MM.1S (cell line): ENCODE measurements around the gene TCERG1L.

Experiments
- DNase-seq: peaks from one replicate; pipeline ENCODE4 v3.0.0-alpha.2; 2015
- H2AFZ ChIP-seq: fragments of 300-600 bp; sonication (generic); 2 replicates; pipeline ENCODE4 v1.6.0; 2016; ENCODE audit warnings: antibody characterized with exemption, low read length
- H3F3A ChIP-seq: fragments of 300-600 bp; sonication (generic); 2 replicates; pipeline ENCODE4 v1.6.1; 2016; ENCODE audit warnings: mild to moderate bottlenecking, antibody characterized with exemption, low read length, moderate library complexity, mixed read lengths; ENCODE audit not compliant: insufficient read depth
- H3K27ac ChIP-seq: fragments of 300-600 bp; sonication (generic); 2 replicates; pipeline ENCODE4 v1.5.1; 2016; ENCODE audit warnings: mild to moderate bottlenecking, low read length
- H3K27me3 ChIP-seq: fragments of 300-600 bp; sonication (generic); replicated peaks from 2 replicates; pipeline ENCODE4 v1.6.0; 2016; ENCODE audit warnings: low read length; ENCODE audit not compliant: insufficient read depth
- H3K36me3 ChIP-seq: fragments of 300-600 bp; sonication (generic); replicated peaks from 2 replicates; pipeline ENCODE4 v1.6.1; 2016; ENCODE audit warnings: mild to moderate bottlenecking, low read length, mixed read lengths; ENCODE audit not compliant: insufficient read depth
- H3K4me1 ChIP-seq: fragments of 300-600 bp; sonication (generic); 2 replicates; pipeline ENCODE4 v1.6.1; 2016; ENCODE audit warnings: low read length, mixed read lengths
- H3K4me2 ChIP-seq: fragments of 300-600 bp; sonication (generic); 2 replicates; pipeline ENCODE4 v1.6.0; 2016; ENCODE audit warnings: low read depth, low read length
- H3K4me3 ChIP-seq: fragments of 300-600 bp; sonication (generic); 2 replicates; pipeline ENCODE4 v1.5.1; 2016; ENCODE audit warnings: low read length, mixed read lengths
- H3K79me2 ChIP-seq: fragments of 300-600 bp; sonication (generic); 2 replicates; pipeline ENCODE4 v1.6.1; 2016; ENCODE audit warnings: mixed run types, low read length, mixed read lengths
- H3K9ac ChIP-seq: fragments of 300-600 bp; sonication (generic); 2 replicates; pipeline ENCODE4 v1.6.1; 2016; ENCODE audit warnings: low read length, mixed read lengths
- H3K9me2 ChIP-seq: fragments of 300-600 bp; sonication (generic); replicated peaks from 2 replicates; pipeline ENCODE4 v1.6.1; 2016; ENCODE audit warnings: mild to moderate bottlenecking, low read length, mixed read lengths; ENCODE audit not compliant: insufficient read depth
- H3K9me3 ChIP-seq: fragments of 300-600 bp; sonication (generic); replicated peaks from 2 replicates; pipeline ENCODE4 v1.6.1; 2016; ENCODE audit warnings: mild to moderate bottlenecking, low read length, mixed read lengths; ENCODE audit not compliant: insufficient read depth
- H4K20me1 ChIP-seq: fragments of 300-600 bp; sonication (generic); 2 replicates; pipeline ENCODE4 v1.6.1; 2016; ENCODE audit warnings: mild to moderate bottlenecking, low read length, moderate library complexity, mixed read lengths; ENCODE audit not compliant: insufficient read depth
- CTCF ChIP-seq: fragments of 300-600 bp; sonication (generic); IDR thresholded peaks from 2 replicates; pipeline ENCODE4 v1.5.1; 2016; ENCODE audit warnings: antibody characterized with exemption, low read length, mixed read lengths
- EZH2 ChIP-seq: fragments of 300-600 bp; sonication (generic); optimal IDR thresholded peaks from 2 replicates; pipeline ENCODE3; 2017; ENCODE audit warnings: low read depth, mild to moderate bottlenecking, antibody characterized with exemption, low read length, mixed read lengths
- EZH2phosphoT487 ChIP-seq: fragments of 300-600 bp; sonication (generic); IDR thresholded peaks from 2 replicates; pipeline ENCODE4 v1.6.1; 2018; ENCODE audit warnings: antibody characterized with exemption, low read length

Gene TCERG1L

GRCh38 chr10:131222986-131223385, 88.5 kb downstream of the TCERG1L start:
- H3K9me2 ChIP-seq = no peaks in the 10 kb centered on the region
- no peak overlapping the region for H2AFZ ChIP-seq
- no peaks in the 10 kb centered on the region for H4K20me1 ChIP-seq
- no peak for DNase-seq
- H3F3A ChIP-seq = no peaks in the 10 kb centered on the region
- H3K27me3 ChIP-seq = no peaks in the 10 kb centered on the region
- H3K4me1 ChIP-seq = no peaks in the 10 kb centered on the region
- H3K4me2 ChIP-seq = no peak overlapping the region
- H3K9me3 ChIP-seq = no peaks in the 10 kb centered on the region
- no peak overlapping the region for H3K27ac ChIP-seq
- H3K79me2 ChIP-seq = no peaks in the 10 kb centered on the region
- no peak overlapping the region for H3K9ac ChIP-seq
- H3K36me3 ChIP-seq = no peaks in the 10 kb centered on the region
- H3K4me3 ChIP-seq = no peak overlapping the region
- TF ChIP-seq CTCF = no peak
- TF ChIP-seq EZH2 = no peak
- TF ChIP-seq EZH2phosphoT487 = no peak

- Histone ChIP-seq H3K9me3 (no peaks in the 10 kb centered on the region), H3K9me2 (no peaks in the 10 kb centered on the region), H4K20me1 (no peaks in the 10 kb centered on the region), H3K36me3 (no peaks in the 10 kb centered on the region), H3F3A (no peaks in the 10 kb centered on the region), H3K27me3 (no peaks in the 10 kb centered on the region), H3K27ac (no peak overlapping the region), H3K4me3 (no peak overlapping the region), H3K79me2 (no peaks in the 10 kb centered on the region), H3K4me2 (no peak overlapping the region), H3K9ac (no peak overlapping the region), H2AFZ (no peak overlapping the region), H3K4me1 (no peaks in the 10 kb centered on the region)
- TF ChIP-seq EZH2phosphoT487 (no peak), CTCF (no peak), EZH2 (no peak)
- DNase-seq = no peak
Observed at GRCh38 chr10:131221632-131222277, 89.8 kb downstream of the TCERG1L start.

- Histone ChIP-seq H3K36me3 (no peaks in the 10 kb centered on the region), H3K27ac (no peak overlapping the region), H3K4me2 (no peak overlapping the region), H2AFZ (no peak overlapping the region), H3K9ac (no peak overlapping the region), H3F3A (no peaks in the 10 kb centered on the region), H3K27me3 (no peaks in the 10 kb centered on the region), H3K9me3 (no peaks in the 10 kb centered on the region), H3K9me2 (no peaks in the 10 kb centered on the region), H3K4me1 (no peaks in the 10 kb centered on the region), H3K4me3 (no peak overlapping the region), H3K79me2 (no peaks in the 10 kb centered on the region), H4K20me1 (no peaks in the 10 kb centered on the region)
- no peak for DNase-seq
- no peak for TF ChIP-seq CTCF
Observed at GRCh38 chr10:131220601-131221171, 90.8 kb downstream of the TCERG1L start.
